ENCODE data around the gene YBX2.

The YBX2 gene

GRCh38 chr17:7289256-7290032 is 5.0 kb downstream of the YBX2 start:
- Histone ChIP-seq H3K9me3 (ENCODE audit: control insufficient read depth, low read length) (no peaks in the 10 kb centered on the region), H3K4me1 (ENCODE audit: control insufficient read depth, insufficient read depth, low read length, poor library complexity, severe bottlenecking) (peaks cover 6% of the 10 kb centered on the region), H3K27ac (ENCODE audit: insufficient read depth, low read length, poor library complexity, severe bottlenecking) (no peak overlapping the region), H3K36me3 (ENCODE audit: control insufficient read depth, insufficient read depth, low read length) (no peaks in the 10 kb centered on the region), H3K27me3 (replicated peaks; ENCODE audit: control insufficient read depth, insufficient read depth, low read length, poor library complexity, severe bottlenecking) (no peaks in the 10 kb centered on the region), H3K4me3 (ENCODE audit: insufficient read depth, low read depth, low read length, poor library complexity, severe bottlenecking) (no peak overlapping the region)
- no peak for DNase-seq

DNA sequence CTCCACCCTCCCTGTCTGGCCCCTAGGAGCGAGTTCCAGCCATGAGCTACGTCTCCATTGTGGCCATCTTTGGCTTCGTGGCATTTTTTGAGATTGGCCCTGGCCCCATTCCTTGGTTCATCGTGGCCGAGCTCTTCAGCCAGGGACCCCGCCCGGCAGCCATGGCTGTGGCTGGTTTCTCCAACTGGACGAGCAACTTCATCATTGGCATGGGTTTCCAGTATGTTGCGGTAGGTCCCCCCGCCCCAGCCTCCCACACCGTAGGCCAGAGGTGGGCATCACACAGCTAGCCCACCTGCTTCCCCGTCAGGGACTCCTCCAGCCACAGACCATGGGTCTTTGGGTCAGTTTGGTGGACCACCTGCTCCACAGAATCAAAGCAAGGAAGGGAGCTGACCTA is 8.8 kb downstream of the YBX2 start:
- Histone ChIP-seq H3K9me3 (ENCODE audit: control insufficient read depth, low read length) (no peaks in the 10 kb centered on the region), H3K4me3 (ENCODE audit: insufficient read depth, low read depth, low read length, poor library complexity, severe bottlenecking) (no peak overlapping the region), H3K4me1 (ENCODE audit: control insufficient read depth, insufficient read depth, low read length, poor library complexity, severe bottlenecking) (peaks cover 21% of the 10 kb centered on the region), H3K27me3 (replicated peaks; ENCODE audit: control insufficient read depth, insufficient read depth, low read length, poor library complexity, severe bottlenecking) (peaks cover 12% of the 10 kb centered on the region), H3K36me3 (ENCODE audit: control insufficient read depth, insufficient read depth, low read length) (no peaks in the 10 kb centered on the region), H3K27ac (ENCODE audit: insufficient read depth, low read length, poor library complexity, severe bottlenecking) (no peak overlapping the region)
- no peak for DNase-seq

DNA sequence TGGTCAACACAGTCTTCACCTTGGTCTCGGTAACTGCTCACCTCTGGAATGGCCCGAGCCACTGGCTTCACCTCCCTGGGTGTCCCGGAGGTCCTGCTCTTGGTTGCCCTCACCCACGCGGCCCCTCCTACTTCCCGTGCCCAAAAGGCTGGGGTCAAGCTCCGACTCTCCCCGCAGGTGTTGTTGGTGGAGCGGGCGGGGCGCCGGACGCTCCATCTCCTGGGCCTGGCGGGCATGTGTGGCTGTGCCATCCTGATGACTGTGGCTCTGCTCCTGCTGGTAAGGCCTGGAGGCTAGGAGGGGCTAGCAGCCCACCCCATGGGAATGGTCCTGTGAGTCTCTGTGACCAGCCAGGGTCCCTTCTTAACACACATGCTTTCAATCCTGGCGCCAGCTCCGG is 9.5 kb downstream of the YBX2 start:
- Histone ChIP-seq H3K4me3 (ENCODE audit: insufficient read depth, low read depth, low read length, poor library complexity, severe bottlenecking) (no peak overlapping the region), H3K36me3 (ENCODE audit: control insufficient read depth, insufficient read depth, low read length) (no peaks in the 10 kb centered on the region), H3K27me3 (replicated peaks; ENCODE audit: control insufficient read depth, insufficient read depth, low read length, poor library complexity, severe bottlenecking) (peaks cover 12% of the 10 kb centered on the region), H3K4me1 (ENCODE audit: control insufficient read depth, insufficient read depth, low read length, poor library complexity, severe bottlenecking) (peaks cover 22% of the 10 kb centered on the region), H3K27ac (ENCODE audit: insufficient read depth, low read length, poor library complexity, severe bottlenecking) (no peak overlapping the region), H3K9me3 (ENCODE audit: control insufficient read depth, low read length) (no peaks in the 10 kb centered on the region)
- DNase-seq: no peak

DNA sequence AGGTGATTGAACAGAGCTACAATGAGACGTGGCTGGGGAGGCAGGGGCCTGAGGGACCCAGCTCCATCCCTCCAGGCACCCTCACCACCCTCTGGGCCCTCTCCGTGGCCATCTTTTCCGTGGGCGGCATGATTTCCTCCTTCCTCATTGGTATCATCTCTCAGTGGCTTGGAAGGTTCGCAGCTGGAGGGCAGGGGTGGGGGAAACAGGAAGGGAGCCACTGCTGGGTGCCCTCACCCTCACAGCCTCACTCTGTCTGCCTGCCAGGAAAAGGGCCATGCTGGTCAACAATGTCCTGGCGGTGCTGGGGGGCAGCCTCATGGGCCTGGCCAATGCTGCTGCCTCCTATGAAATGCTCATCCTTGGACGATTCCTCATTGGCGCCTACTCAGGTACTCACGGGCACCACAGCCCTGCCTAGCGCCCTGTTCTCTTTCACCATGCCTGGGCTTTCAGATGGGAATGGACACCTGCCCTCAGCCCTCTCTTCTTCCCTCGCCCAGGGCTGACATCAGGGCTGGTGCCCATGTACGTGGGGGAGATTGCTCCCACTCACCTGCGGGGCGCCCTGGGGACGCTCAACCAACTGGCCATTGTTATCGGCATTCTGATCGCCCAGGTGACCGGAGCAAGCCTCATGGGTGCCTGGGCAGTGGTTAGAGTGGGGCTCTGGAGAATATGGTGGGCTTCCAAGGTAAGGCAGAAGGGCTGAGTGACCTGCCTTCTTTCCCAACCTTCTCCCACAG is 10.8 kb downstream of the YBX2 start:
- Histone ChIP-seq H3K36me3 (ENCODE audit: control insufficient read depth, insufficient read depth, low read length) (no peaks in the 10 kb centered on the region), H3K4me1 (ENCODE audit: control insufficient read depth, insufficient read depth, low read length, poor library complexity, severe bottlenecking) (peaks cover 22% of the 10 kb centered on the region), H3K27me3 (replicated peaks; ENCODE audit: control insufficient read depth, insufficient read depth, low read length, poor library complexity, severe bottlenecking) (peaks cover 12% of the 10 kb centered on the region), H3K9me3 (ENCODE audit: control insufficient read depth, low read length) (no peaks in the 10 kb centered on the region), H3K27ac (ENCODE audit: insufficient read depth, low read length, poor library complexity, severe bottlenecking) (no peak overlapping the region), H3K4me3 (ENCODE audit: insufficient read depth, low read depth, low read length, poor library complexity, severe bottlenecking) (no peak overlapping the region)
- no peak for DNase-seq

DNA sequence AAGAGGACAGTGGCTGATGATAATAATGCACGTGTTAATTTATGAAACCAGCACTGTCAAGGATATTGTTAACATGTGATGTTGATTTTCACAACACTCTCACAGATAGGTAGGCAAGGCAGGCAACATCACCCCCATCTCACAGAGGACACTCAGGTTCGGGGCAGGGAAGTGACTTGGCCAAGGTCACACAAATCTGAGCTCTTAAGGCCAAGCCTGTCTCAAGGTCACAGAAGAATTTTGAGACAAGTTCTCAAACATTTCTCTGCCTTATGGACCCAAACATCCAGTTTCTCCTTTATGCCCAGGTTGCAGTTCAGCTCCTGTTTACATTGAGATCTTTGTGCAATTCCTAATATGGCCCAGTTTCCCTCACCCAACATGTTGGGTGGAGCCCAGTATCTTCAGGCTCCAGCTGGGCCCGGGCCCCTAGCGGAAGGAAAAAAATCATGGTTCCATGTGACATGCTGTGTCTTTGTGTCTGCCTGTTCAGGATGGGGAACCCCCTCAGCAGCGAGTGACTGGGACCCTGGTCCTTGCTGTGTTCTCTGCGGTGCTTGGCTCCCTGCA is 11.6 kb downstream of the YBX2 start:
- peaks cover 22% of the 10 kb centered on the region for H3K4me1 ChIP-seq (ENCODE audit: control insufficient read depth, insufficient read depth, low read length, poor library complexity, severe bottlenecking)
- no peaks in the 10 kb centered on the region for H3K9me3 ChIP-seq (ENCODE audit: control insufficient read depth, low read length)
- no peak for DNase-seq
- H3K4me3 ChIP-seq (ENCODE audit: insufficient read depth, low read depth, low read length, poor library complexity, severe bottlenecking): no peak overlapping the region
- H3K36me3 ChIP-seq (ENCODE audit: control insufficient read depth, insufficient read depth, low read length): no peaks in the 10 kb centered on the region
- no peak overlapping the region for H3K27ac ChIP-seq (ENCODE audit: insufficient read depth, low read length, poor library complexity, severe bottlenecking)
- H3K27me3 ChIP-seq (replicated peaks; ENCODE audit: control insufficient read depth, insufficient read depth, low read length, poor library complexity, severe bottlenecking): peaks cover 12% of the 10 kb centered on the region

DNA sequence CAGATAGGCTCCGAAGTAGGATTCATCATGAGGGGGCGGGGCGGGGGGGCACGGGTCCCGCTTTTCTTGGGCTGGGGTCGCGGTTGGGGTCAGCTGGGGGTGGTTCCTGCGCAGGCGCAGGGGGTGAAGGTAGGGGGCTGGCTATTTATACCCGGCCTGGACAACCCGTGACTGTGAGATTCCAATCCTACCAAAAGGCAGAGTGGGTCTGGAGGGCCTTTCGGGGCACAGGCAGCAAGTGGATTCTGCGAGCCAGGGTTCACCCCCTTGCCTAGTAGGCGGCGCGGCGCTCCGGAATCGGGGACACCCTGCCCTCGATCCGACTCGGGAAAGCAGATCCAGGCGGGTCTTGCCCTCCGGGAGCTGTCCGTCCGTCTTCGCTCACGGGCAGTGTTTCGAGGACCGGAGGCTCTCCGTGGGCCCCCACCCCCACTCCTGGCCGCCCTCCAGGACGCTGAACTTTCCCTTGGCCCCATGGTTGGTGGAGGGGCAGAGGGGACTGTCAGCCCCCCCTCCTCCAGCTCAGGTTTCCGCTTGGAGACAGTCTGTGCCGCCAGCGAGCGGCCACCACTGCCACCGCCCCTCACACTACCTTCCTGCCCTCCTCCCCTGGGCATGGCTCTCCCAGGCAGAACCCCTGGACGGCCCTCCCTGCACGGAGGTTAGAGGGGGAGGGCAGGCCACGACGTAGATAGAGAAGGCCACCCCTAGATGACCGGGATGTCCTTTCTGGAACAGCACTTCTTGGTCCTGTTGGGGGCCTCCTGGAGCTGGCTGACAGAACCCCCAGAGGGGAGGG is 12.3 kb downstream of the YBX2 start:
- Histone ChIP-seq H3K9me3 (ENCODE audit: control insufficient read depth, low read length) (no peaks in the 10 kb centered on the region), H3K4me1 (ENCODE audit: control insufficient read depth, insufficient read depth, low read length, poor library complexity, severe bottlenecking) (peaks cover 22% of the 10 kb centered on the region), H3K27me3 (replicated peaks; ENCODE audit: control insufficient read depth, insufficient read depth, low read length, poor library complexity, severe bottlenecking) (peaks cover 12% of the 10 kb centered on the region), H3K36me3 (ENCODE audit: control insufficient read depth, insufficient read depth, low read length) (no peaks in the 10 kb centered on the region), H3K27ac (ENCODE audit: insufficient read depth, low read length, poor library complexity, severe bottlenecking) (no peak overlapping the region), H3K4me3 (ENCODE audit: insufficient read depth, low read depth, low read length, poor library complexity, severe bottlenecking) (peak overlapping the region; percentile 53)
- no peak for DNase-seq

GRCh38 chr17:7281074-7281952 is 13.1 kb downstream of the YBX2 start, which contains the start of gene SLC2A4:
SLC2A4 (plus strand) TSS chr17:7281718; CDS start chr17:7281935, 217 bp downstream.
- H3K36me3 ChIP-seq (ENCODE audit: control insufficient read depth, insufficient read depth, low read length): no peaks in the 10 kb centered on the region
- H3K27me3 ChIP-seq (replicated peaks; ENCODE audit: control insufficient read depth, insufficient read depth, low read length, poor library complexity, severe bottlenecking): peaks cover 12% of the 10 kb centered on the region
- no peaks in the 10 kb centered on the region for H3K9me3 ChIP-seq (ENCODE audit: control insufficient read depth, low read length)
- H3K27ac ChIP-seq (ENCODE audit: insufficient read depth, low read length, poor library complexity, severe bottlenecking): peak within 1 kb of the TSS; percentile 24
- DNase-seq: peak; percentile 64 to 76 (median 73)
- H3K4me1 ChIP-seq (ENCODE audit: control insufficient read depth, insufficient read depth, low read length, poor library complexity, severe bottlenecking): peaks cover 22% of the 10 kb centered on the region
- peak within 1 kb of the TSS; percentile 53 for H3K4me3 ChIP-seq (ENCODE audit: insufficient read depth, low read depth, low read length, poor library complexity, severe bottlenecking)

DNA sequence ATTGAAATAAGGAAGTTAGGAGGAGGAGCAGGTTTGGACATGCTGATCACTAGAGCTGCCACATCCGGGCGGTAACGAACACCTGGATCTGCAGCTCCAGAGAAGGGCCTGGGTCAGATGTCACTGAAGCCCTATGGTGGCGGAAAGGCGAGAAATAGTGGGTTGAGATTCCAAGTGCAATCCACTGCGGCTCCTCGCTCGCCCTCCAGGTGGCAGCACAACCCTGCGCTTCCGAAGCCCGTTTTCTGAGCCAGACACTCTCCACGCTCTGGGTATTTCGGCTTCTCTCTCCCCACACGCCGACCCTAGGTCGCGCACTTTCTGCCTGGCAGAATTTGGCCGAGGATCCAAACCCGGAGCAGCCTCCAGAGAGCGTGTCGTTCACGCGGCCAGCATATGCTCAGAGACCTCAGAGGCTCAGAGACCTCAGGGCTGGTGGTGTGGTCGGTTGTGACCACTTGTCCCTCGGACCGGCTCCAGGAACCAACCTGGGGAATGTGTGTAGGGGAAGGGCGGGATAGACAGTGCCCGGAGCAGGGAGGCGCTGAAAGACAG is 13.8 kb downstream of the YBX2 start:
- Histone ChIP-seq H3K9me3 (ENCODE audit: control insufficient read depth, low read length) (no peaks in the 10 kb centered on the region), H3K4me3 (ENCODE audit: insufficient read depth, low read depth, low read length, poor library complexity, severe bottlenecking) (peak overlapping the region; percentile 53), H3K27ac (ENCODE audit: insufficient read depth, low read length, poor library complexity, severe bottlenecking) (peak overlapping the region; percentile 24), H3K4me1 (ENCODE audit: control insufficient read depth, insufficient read depth, low read length, poor library complexity, severe bottlenecking) (peaks cover 22% of the 10 kb centered on the region), H3K36me3 (ENCODE audit: control insufficient read depth, insufficient read depth, low read length) (no peaks in the 10 kb centered on the region), H3K27me3 (replicated peaks; ENCODE audit: control insufficient read depth, insufficient read depth, low read length, poor library complexity, severe bottlenecking) (peaks cover 12% of the 10 kb centered on the region)
- peak; percentile 66 to 76 (median 73) for DNase-seq

- Histone ChIP-seq H3K36me3 (ENCODE audit: control insufficient read depth, insufficient read depth, low read length) (no peaks in the 10 kb centered on the region), H3K9me3 (ENCODE audit: control insufficient read depth, low read length) (no peaks in the 10 kb centered on the region), H3K27ac (ENCODE audit: insufficient read depth, low read length, poor library complexity, severe bottlenecking) (no peak overlapping the region), H3K4me1 (ENCODE audit: control insufficient read depth, insufficient read depth, low read length, poor library complexity, severe bottlenecking) (peaks cover 22% of the 10 kb centered on the region), H3K4me3 (ENCODE audit: insufficient read depth, low read depth, low read length, poor library complexity, severe bottlenecking) (no peak overlapping the region), H3K27me3 (replicated peaks; ENCODE audit: control insufficient read depth, insufficient read depth, low read length, poor library complexity, severe bottlenecking) (peaks cover 12% of the 10 kb centered on the region)
- no peak for DNase-seq
Measured at GRCh38 chr17:7279448-7279847, 15.0 kb downstream of the YBX2 start.

Measured in effector memory CD4-positive, alpha-beta T cell (primary cell).